K562 (cell line): ENCODE data around the gene UTP14A. TPM values are rescaled to one million over a fixed set of nuclear protein-coding genes. Genes with fewer than 3 reads are reported as not detected.

ENCODE experiments used
- AFF1 ChIP-seq, 2 experiments: fragments of 450-650 bp; IDR thresholded peaks; 2 replicates each; pipeline ENCODE4 v1.6.1; 2018; ENCODE audit warnings: mild to moderate bottlenecking in 2 of 2, low read depth in 1 of 2; ENCODE audit not compliant: partially characterized antibody in 2 of 2
- CBFB ChIP-seq: sonication (generic); formaldehyde crosslinking; IDR thresholded peaks from 2 replicates; pipeline ENCODE4 v1.4.0; 2020; ENCODE audit warnings: mild to moderate bottlenecking, missing genetic modification reagents
- CBX2 ChIP-seq: fragments of 200-600 bp; sonication (generic); IDR thresholded peaks from one replicate; pipeline ENCODE4 v1.6.1; 2012; ENCODE audit warnings: mild to moderate bottlenecking, low read length, inconsistent platforms; ENCODE audit not compliant: insufficient read depth, poor library complexity, severe bottlenecking
- CREB3 ChIP-seq: fragments of 450-650 bp; conservative IDR thresholded peaks from 2 replicates; pipeline ENCODE4 v1.6.1; 2016; ENCODE audit warnings: missing genetic modification characterization, low read depth, mild to moderate bottlenecking, missing compliant biosample characterization, moderate library complexity
- ESRRA ChIP-seq: fragments of 450-650 bp; IDR thresholded peaks from 2 replicates; pipeline ENCODE4 v1.6.1; 2014; ENCODE audit warnings: low read depth, mild to moderate bottlenecking, moderate library complexity, borderline replicate concordance
- IFI16 ChIP-seq: fragments of 250-450 bp; sonication (Bioruptor Pico); IDR thresholded peaks from 2 replicates; pipeline ENCODE4 v2.1.2; 2022; ENCODE audit warnings: mild to moderate bottlenecking, inconsistent platforms
- JUNB ChIP-seq: fragments of 450-650 bp; formaldehyde crosslinking; conservative IDR thresholded peaks from 2 replicates; pipeline ENCODE4 v1.4.0; 2020; ENCODE audit warnings: mild to moderate bottlenecking
- KAT2B ChIP-seq: IDR thresholded peaks from one replicate; pipeline ENCODE4 v1.6.1; 2012; ENCODE audit warnings: low read depth, mild to moderate bottlenecking, control low read depth, inconsistent platforms, low read length, moderate library complexity
- SLC30A9 ChIP-seq: fragments of 250-450 bp; sonication (Bioruptor Pico); IDR thresholded peaks from 2 replicates; pipeline ENCODE4 v1.8.0; 2022; ENCODE audit warnings: mild to moderate bottlenecking, moderate library complexity
- SMARCC2 ChIP-seq: fragments of 450-650 bp; IDR thresholded peaks from 2 replicates; pipeline ENCODE4 v1.6.1; 2017; ENCODE audit warnings: antibody characterized with exemption, moderate library complexity, mild to moderate bottlenecking, low read depth
- SPI1 ChIP-seq: IDR thresholded peaks from 2 replicates; pipeline ENCODE4 v1.6.1; 2011; ENCODE audit warnings: low read depth, low read length, control low read depth, borderline replicate concordance
- SUPT5H ChIP-seq: fragments of 450-650 bp; IDR thresholded peaks from 2 replicates; pipeline ENCODE4 v1.6.1; 2016
- TCF3 ChIP-seq: sonication (generic); formaldehyde crosslinking; IDR thresholded peaks from 2 replicates; pipeline ENCODE4 v1.4.0; 2020; ENCODE audit warnings: mild to moderate bottlenecking, missing genetic modification reagents
- TCF7 ChIP-seq: sonication (generic); IDR thresholded peaks from 2 replicates; pipeline ENCODE4 v1.6.1; 2016; ENCODE audit warnings: antibody characterized with exemption, borderline replicate concordance
- ZBTB26 ChIP-seq: fragments of 450-650 bp; formaldehyde crosslinking; IDR thresholded peaks from 2 replicates; pipeline ENCODE4 v1.4.0; 2022; ENCODE audit warnings: missing genetic modification characterization
- ZBTB7A ChIP-seq: IDR thresholded peaks from 2 replicates; pipeline ENCODE4 v1.6.1; 2011; ENCODE audit warnings: low read depth, mild to moderate bottlenecking, low read length, moderate library complexity, borderline replicate concordance; ENCODE audit not compliant: control insufficient read depth
- ZFP91 ChIP-seq: sonication (generic); formaldehyde crosslinking; IDR thresholded peaks from 2 replicates; pipeline ENCODE4 v1.8.0; 2022; ENCODE audit warnings: mild to moderate bottlenecking, missing genetic modification reagents
- ZNF121 ChIP-seq: sonication (generic); formaldehyde crosslinking; conservative IDR thresholded peaks from 2 replicates; pipeline ENCODE4 v1.8.0; 2022; ENCODE audit warnings: missing genetic modification reagents
- ZNF311 ChIP-seq: fragments of 250-450 bp; sonication (Bioruptor Pico); IDR thresholded peaks from 2 replicates; pipeline ENCODE4 v1.4.0; 2020; ENCODE audit warnings: mild to moderate bottlenecking, moderate library complexity
- ZNF644 ChIP-seq: fragments of 200-800 bp; sonication (Bioruptor generic); IDR thresholded peaks from 2 replicates; pipeline ENCODE4 v1.6.1; 2016; ENCODE audit warnings: low read depth, missing genetic modification characterization, missing compliant biosample characterization
- polyA plus RNA-seq, 8 experiments: library from polyadenylated mRNA; depleted of rRNA in 4 of 8; stranded (reverse) in 5 of 8; unstranded in 3 of 8; fragments of >200 nt; fragmentation: Nextera tagmentation in 2 of 8; fragmentation: Illumina TruSeq in 1 of 8; extraction: Ambion mirVana in 2 of 8; extraction: Trizol in 1 of 8; gene quantifications; 2 replicates each; pipeline versions ENCODE4 v1.2.1 to v1.2.3, GENCODE V29; 2011 to 2014; ENCODE audit warnings: inconsistent platforms in 1 of 8, missing spikeins in 1 of 8
- total RNA-seq, 7 experiments: library from RNA; depleted of rRNA in 6 of 7; stranded (reverse); fragments of >200 nt in 6 of 7; fragmentation: Illumina TruSeq in 2 of 7; extraction: Trizol in 2 of 7; gene quantifications; 2 replicates each; pipeline versions ENCODE4 v1.2.1 to v1.2.3, GENCODE V29; 2011 to 2021; ENCODE audit warnings: low replicate concordance in 1 of 7

The UTP14A gene
- total and polyA plus RNA-seq, 9 of the 15 experiments (the other 6 are each of a cell fraction or from before 2014, with no cell fraction given), result 30.5 to 91.0 (median 64.1) TPM

- TF ChIP-seq ZFP91 (no peak), ZBTB7A (peak; percentile 7; the same call in 1 of the 2 replicates), SMARCC2 (peak; percentile 34; the same call in 1 of the 2 replicates), CBX2 (no peak), ZNF644 (tag) (no peak), ZNF121 (no peak), JUNB (CRISPR knock-in tag) (no peak), IFI16 (no peak), ZNF311 (CRISPR knock-in tag) (0 out of 2 replicates have a peak, but pooled peaks have one; percentile 42), TCF3 (CRISPR knock-in tag) (peak; percentile 78), SUPT5H (peak; percentile 80), ZBTB26 (CRISPR knock-in tag) (no peak), KAT2B (no peak), CREB3 (tag) (no peak), SLC30A9 (no peak), TCF7 (no peak), AFF1 (IDR thresholded peaks at IDR 0.05; ENCODE audit: low read depth in 1 of 2, partially characterized antibody in 2 of 2) (peak; percentile 34 to 67), SPI1 (0 out of 2 replicates have a peak, but pooled peaks have one; percentile 21), CBFB (CRISPR knock-in tag) (no peak), ESRRA (peak; percentile 47)
Observed at GRCh38 chrX:129957241-129958082, 51.5 kb downstream of the UTP14A start (continued).
